GM21619 (cell line): ENCODE results near the gene CYB5R4.
A peak's percentile ranks its signal among the peaks of the same experiment; 100 is the strongest.
"Not testable (repeated sequence)": the region's sequence is repeated elsewhere in the genome, so short reads cannot be mapped to it uniquely, and the experiment has no call there.

ENCODE experiments used
- ATAC-seq: cut with Tn5 transposase; IDR thresholded peaks from one replicate; pipeline ENCODE4 v1.9.1; 2021; ENCODE audit not compliant: unreplicated experiment

The CYB5R4 gene

DNA sequence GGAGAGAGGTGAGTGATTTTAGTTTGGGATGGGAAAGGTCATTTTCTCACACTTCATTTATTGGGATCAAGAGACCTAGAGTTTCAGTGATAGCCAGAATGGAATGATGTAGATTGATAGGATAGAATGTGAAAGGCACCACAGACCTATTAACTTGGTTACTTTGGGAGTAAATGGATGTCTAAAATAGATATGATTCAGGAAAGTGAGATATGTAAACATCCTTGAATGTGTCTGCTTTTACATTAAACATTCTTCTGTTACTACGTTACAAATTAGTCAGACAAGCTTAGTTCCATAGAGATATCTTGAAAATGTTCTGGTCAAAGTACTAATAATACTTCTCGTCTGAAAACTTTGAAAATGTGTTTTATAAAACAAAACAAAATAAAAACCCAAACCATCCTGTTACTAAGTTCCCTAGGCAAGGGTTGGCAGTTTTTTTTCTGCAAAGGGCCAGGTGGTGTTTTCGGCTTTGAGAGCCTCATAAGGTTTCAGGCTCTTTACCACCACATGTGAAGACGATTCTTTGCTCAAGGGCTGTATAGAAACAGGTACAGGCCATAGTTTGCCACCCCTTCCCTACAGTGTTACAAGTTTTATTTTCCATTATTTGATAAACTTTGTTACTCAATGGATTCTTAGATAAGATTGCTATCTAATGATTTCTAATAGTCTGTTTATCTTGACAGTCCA, 3.4 kb downstream of the CYB5R4 start:
- ATAC-seq: no peak

DNA sequence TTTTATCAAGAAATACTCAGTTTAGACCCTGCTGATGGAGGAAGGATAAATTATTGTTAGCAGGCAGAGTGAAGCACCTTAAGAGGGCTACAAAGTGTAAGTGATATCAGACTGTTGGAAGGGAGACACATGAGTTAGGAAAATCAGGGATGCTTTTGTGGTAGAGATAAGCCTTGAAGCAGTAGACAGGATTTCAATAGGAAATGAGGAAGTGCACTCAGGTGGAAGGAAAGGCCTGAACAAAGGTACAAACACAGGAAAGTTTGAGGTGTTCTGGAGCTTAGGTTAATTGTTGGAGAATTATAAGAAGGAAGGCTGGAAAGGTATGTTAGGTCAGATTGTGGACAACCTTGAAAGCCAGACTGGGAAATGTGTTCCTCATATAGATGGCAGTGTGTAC, 7.6 kb downstream of the CYB5R4 start:
- no peak for ATAC-seq

- no peak for ATAC-seq
These were observed 8.2 kb downstream of the CYB5R4 start for GRCh38 chr6:83867527-83868161.

- no peak for ATAC-seq
These were observed 9.2 kb downstream of the CYB5R4 start for GRCh38 chr6:83868639-83869038.

DNA sequence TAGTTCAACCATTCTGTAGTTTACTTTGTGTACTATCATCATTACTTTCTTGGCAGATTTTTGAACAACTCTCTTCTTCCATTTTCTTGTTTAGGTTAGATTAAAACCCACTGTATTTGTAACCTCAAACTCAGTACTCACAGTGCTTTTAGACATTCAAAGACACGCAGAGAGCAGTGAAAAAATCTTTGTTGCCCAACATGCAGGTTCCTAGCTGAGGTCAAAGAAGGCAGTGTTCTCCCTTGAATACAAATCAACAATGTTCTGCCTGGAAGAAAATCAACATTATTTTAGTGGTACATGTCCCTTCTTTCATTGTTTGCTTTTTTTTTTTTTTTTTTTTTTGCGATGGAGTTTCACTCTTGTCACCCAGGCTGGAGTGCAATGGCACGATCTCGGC, 11.2 kb downstream of the CYB5R4 start:
- ATAC-seq: no peak

GRCh38 chr6:83872386-83873118, 13.1 kb downstream of the CYB5R4 start:
- no peak for ATAC-seq

GRCh38 chr6:83873869-83874268, 14.4 kb downstream of the CYB5R4 start:
- ATAC-seq: no peak

DNA sequence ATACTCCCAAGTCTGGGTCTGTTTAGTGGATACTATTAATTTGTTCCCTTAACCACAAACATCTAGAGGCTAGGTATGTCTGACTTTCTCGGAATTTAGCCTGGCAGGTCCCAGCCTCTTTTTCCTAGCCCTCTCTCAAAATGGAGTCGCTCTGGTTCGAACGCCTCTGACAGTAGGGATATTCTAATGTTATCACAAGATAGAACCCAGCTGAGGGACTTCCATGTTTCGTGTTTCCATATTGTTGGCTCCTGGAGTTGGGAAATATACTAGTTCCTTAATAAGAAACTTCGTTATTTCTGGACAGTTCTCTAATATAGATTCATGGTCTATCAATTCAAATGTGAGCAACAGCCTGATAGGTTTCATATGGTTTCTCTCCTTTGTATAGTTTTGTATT, 16.4 kb downstream of the CYB5R4 start:
- no peak for ATAC-seq

DNA sequence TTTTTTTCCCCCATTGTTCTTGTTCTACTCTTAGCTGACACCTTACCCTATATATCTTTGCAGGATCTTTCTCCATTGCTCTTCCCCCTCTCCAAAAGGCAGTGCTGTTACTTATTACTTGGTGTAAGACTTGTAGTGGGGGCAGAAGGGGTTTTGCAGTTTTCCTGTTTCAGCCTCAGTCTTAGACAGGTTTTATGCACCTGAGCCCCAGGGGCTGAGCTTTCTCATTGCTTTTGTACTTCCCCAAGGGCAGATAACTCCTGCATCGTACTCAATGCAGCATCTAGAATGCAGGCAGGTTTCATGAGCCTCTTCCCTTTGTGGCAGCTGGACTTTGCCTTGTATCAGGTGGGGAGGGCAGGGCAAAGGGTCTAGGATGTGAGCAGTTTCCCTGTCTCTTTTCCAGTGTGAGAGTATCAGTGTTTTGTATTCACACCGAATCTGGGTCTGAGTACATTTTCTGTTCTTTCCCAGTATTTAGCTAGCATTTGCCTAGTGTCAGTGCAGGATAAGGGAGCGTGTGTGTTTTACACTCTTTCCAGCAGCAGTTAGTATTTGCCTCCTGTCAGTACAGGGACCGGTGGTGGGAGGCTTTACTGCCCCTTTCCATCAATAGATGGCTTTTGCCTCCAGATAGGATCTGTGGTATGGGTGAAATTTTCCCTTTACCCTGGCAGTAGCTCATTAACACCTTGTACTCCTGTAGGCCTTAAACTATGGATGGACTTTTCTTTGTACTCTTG, 19.6 kb downstream of the CYB5R4 start:
- no peak for ATAC-seq

DNA sequence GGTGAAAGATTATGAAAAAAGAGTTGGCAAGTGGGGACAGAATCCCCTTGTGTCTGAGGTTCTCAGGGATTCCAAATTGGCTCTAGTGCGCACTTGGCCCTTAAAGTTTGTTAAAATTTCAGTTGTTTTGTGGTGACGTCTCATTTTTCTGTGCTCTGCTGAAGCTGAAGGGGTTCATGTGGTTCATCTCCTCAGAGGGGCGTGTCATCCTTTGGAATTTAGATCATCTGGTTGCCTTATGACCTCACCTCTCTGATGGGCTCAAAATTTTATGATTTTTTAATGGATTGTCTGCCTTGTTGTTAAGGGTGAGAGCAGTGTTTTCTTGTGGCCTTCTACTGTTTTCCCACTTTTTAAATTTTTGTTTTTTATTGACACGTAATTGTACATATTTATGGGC, 20.3 kb downstream of the CYB5R4 start:
- no peak for ATAC-seq

DNA sequence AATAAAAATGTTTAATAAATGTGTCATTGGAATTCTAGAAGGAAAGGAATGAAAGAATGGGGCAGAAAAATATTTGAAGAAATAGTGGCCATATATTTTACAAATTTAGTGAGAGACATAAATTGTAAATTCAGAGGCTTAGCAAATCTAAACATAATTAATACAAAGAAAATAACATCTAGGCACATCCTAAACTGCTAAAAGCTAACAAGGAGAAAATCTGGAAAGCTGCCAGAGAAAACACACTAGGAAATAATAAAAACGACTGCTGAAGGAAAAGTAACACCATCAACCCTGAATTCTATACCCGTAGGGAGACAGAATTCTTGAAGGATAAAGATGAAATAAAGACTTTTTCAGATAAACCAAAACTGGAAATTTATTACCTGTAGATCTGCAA, 23.8 kb downstream of the CYB5R4 start:
- no peak for ATAC-seq

- peak; percentile 82 for ATAC-seq
These were observed 25.0 kb downstream of the CYB5R4 start for GRCh38 chr6:83884523-83884922.

GRCh38 chr6:83885984-83886383, 26.5 kb downstream of the CYB5R4 start:
- ATAC-seq: no peak

- ATAC-seq: no peak
These were observed 30.1 kb downstream of the CYB5R4 start for GRCh38 chr6:83889621-83890020.

DNA sequence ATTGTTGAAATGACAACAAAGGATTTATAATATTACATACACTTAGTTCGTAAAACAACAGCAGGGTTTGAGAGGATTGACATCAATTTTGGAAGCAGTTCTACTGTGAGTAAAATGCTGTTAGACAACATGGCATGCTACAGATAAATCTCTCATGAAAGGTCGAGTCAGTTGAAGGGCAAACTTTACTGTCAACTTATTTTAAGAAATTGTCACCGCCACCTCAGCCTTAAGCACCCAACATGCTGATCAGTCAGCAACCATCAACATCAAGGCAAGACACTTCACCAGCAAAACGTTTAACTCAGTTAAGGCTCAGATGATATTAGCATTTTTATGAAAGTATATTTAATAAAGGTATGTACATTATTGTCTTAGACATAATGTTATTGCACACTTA, 31.0 kb downstream of the CYB5R4 start:
- no peak for ATAC-seq

- ATAC-seq: no peak
These were observed 32.1 kb downstream of the CYB5R4 start for GRCh38 chr6:83891586-83891985.

- ATAC-seq: no peak
These were observed 33.5 kb downstream of the CYB5R4 start for GRCh38 chr6:83893024-83893423.

GRCh38 chr6:83897094-83897493, 37.6 kb downstream of the CYB5R4 start:
- ATAC-seq: not testable (repeated sequence)

DNA sequence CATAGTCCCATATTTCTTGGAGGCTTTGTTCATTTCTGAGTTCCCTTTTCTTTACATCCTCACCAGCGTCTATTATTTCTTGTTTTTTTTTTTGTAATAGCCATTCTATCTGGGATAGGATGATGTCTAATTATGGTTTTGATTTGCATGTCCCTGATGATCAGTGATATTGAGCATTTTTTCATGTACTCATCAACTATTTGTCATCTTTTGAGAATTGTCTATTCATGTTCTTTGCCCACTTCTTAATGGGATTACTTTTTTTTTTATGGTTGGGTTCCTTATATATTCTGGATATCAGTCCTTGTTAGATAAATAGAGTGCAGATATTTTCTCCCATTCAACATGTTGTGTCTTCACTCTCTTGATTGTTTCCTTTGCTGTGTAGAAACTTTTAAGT, 42.1 kb downstream of the CYB5R4 start:
- ATAC-seq: no peak

- no peak for ATAC-seq
These were observed 44.9 kb downstream of the CYB5R4 start for GRCh38 chr6:83904395-83904794.

- ATAC-seq: no peak
These were observed 46.2 kb downstream of the CYB5R4 start for GRCh38 chr6:83905648-83906047.
